NT2/D1 (cell line): ENCODE measurements around the gene CACNA1A.

Experiments
- DNase-seq: peaks from one replicate; pipeline ENCODE4 v3.0.0-alpha.2; 2011; ENCODE audit warnings: low read depth, low spot score
- H3K27me3 ChIP-seq: 2 replicates; pipeline ENCODE4 v1.6.0; 2011; ENCODE audit warnings: mild to moderate bottlenecking; ENCODE audit not compliant: insufficient read length, insufficient read depth
- H3K36me3 ChIP-seq: 2 replicates; pipeline ENCODE4 v1.6.1; 2011; ENCODE audit warnings: mild to moderate bottlenecking, low read length, mixed read lengths; ENCODE audit not compliant: insufficient read depth, insufficient read length
- H3K4me1 ChIP-seq: 2 replicates; pipeline ENCODE4 v1.5.1; 2011; ENCODE audit not compliant: insufficient read depth, insufficient read length
- H3K4me3 ChIP-seq: 2 replicates; pipeline ENCODE4 v1.5.1; 2011; ENCODE audit warnings: low read depth; ENCODE audit not compliant: insufficient read length
- H3K9ac ChIP-seq: 2 replicates; pipeline ENCODE4 v1.6.0; 2011; ENCODE audit warnings: low read depth; ENCODE audit not compliant: insufficient read length
- H3K9me3 ChIP-seq: 2 replicates; pipeline ENCODE4 v1.5.1; 2011; ENCODE audit warnings: mild to moderate bottlenecking, low read length; ENCODE audit not compliant: insufficient read depth
- SUZ12 ChIP-seq: IDR thresholded peaks from 2 replicates; pipeline ENCODE4 v1.6.1; 2011; ENCODE audit not compliant: insufficient read length, insufficient read depth; ENCODE audit errors: extremely low read depth
- YY1 ChIP-seq: IDR thresholded peaks from 2 replicates; pipeline ENCODE4 v1.6.1; 2011; ENCODE audit not compliant: insufficient read length, insufficient read depth
- ZNF274 ChIP-seq: IDR thresholded peaks from 2 replicates; pipeline ENCODE4 v1.6.1; 2011; ENCODE audit warnings: mild to moderate bottlenecking, low read depth, low read length

CACNA1A gene

GRCh38 chr19:13493516-13494310 lies 12.6 kb downstream of the CACNA1A start:
- H3K9ac ChIP-seq, result no peak overlapping the region
- H3K27me3 ChIP-seq, result no peaks in the 10 kb centered on the region
- TF ChIP-seq SUZ12 (no peak), ZNF274 (no peak), YY1 (no peak)
- no peak for DNase-seq
- H3K4me3 ChIP-seq, result no peak overlapping the region
- H3K9me3 ChIP-seq, result no peaks in the 10 kb centered on the region
- no peaks in the 10 kb centered on the region for H3K36me3 ChIP-seq
- no peaks in the 10 kb centered on the region for H3K4me1 ChIP-seq

GRCh38 chr19:13492128-13492527 lies 14.2 kb downstream of the CACNA1A start:
- Histone ChIP-seq H3K9me3 (no peaks in the 10 kb centered on the region), H3K9ac (no peak overlapping the region), H3K4me1 (no peaks in the 10 kb centered on the region), H3K36me3 (no peaks in the 10 kb centered on the region), H3K27me3 (no peaks in the 10 kb centered on the region), H3K4me3 (no peak overlapping the region)
- TF ChIP-seq SUZ12, result no peak
- no peak for TF ChIP-seq ZNF274
- TF ChIP-seq YY1, result no peak
- no peak for DNase-seq

- Histone ChIP-seq H3K9ac (no peak overlapping the region), H3K36me3 (no peaks in the 10 kb centered on the region), H3K27me3 (no peaks in the 10 kb centered on the region), H3K9me3 (peaks cover 8% of the 10 kb centered on the region), H3K4me1 (no peaks in the 10 kb centered on the region), H3K4me3 (no peak overlapping the region)
- TF ChIP-seq SUZ12 (no peak), YY1 (no peak)
- no peak for DNase-seq
Measured at GRCh38 chr19:13487985-13488384, 18.3 kb downstream of the CACNA1A start.

GRCh38 chr19:13484166-13484565 lies 22.1 kb downstream of the CACNA1A start:
- H3K36me3 ChIP-seq, result no peaks in the 10 kb centered on the region
- no peak for TF ChIP-seq ZNF274
- no peak for TF ChIP-seq YY1
- no peak for TF ChIP-seq SUZ12
- no peak overlapping the region for H3K4me3 ChIP-seq
- no peak overlapping the region for H3K9ac ChIP-seq
- no peaks in the 10 kb centered on the region for H3K4me1 ChIP-seq
- DNase-seq, result no peak
- no peaks in the 10 kb centered on the region for H3K27me3 ChIP-seq
- peaks cover 11% of the 10 kb centered on the region for H3K9me3 ChIP-seq

- Histone ChIP-seq H3K27me3 (no peaks in the 10 kb centered on the region), H3K4me1 (no peaks in the 10 kb centered on the region), H3K36me3 (no peaks in the 10 kb centered on the region), H3K9ac (no peak overlapping the region), H3K4me3 (no peak overlapping the region), H3K9me3 (peaks cover 11% of the 10 kb centered on the region)
- no peak for DNase-seq
- TF ChIP-seq YY1 (no peak), SUZ12 (no peak), ZNF274 (no peak)
Measured at GRCh38 chr19:13483215-13483614, 23.1 kb downstream of the CACNA1A start.

- Histone ChIP-seq H3K4me3 (no peak overlapping the region), H3K4me1 (no peaks in the 10 kb centered on the region), H3K27me3 (no peaks in the 10 kb centered on the region), H3K9ac (no peak overlapping the region), H3K36me3 (no peaks in the 10 kb centered on the region), H3K9me3 (peaks cover 27% of the 10 kb centered on the region)
- DNase-seq, result no peak
- TF ChIP-seq YY1 (no peak), SUZ12 (no peak), ZNF274 (no peak)
Measured at GRCh38 chr19:13478576-13478975, 27.7 kb downstream of the CACNA1A start.

GRCh38 chr19:13476071-13476470 lies 30.2 kb downstream of the CACNA1A start:
- TF ChIP-seq YY1 (no peak), SUZ12 (no peak)
- Histone ChIP-seq H3K4me3 (no peak overlapping the region), H3K36me3 (no peaks in the 10 kb centered on the region), H3K4me1 (no peaks in the 10 kb centered on the region), H3K27me3 (no peaks in the 10 kb centered on the region), H3K9me3 (peaks cover 18% of the 10 kb centered on the region), H3K9ac (no peak overlapping the region)
- DNase-seq, result no peak
